NAMALWA (cell line): ENCODE data around the gene AGPAT3.

Experiments used
- DNase-seq: peaks from one replicate; pipeline ENCODE4 v3.0.0-alpha.2; 2015; ENCODE audit warnings: low spot score

Gene AGPAT3

GRCh38 chr21:43978060-43978459 lies 113.0 kb downstream of the AGPAT3 start:
- no peak for DNase-seq

- no peak for DNase-seq
Observed at GRCh38 chr21:43979654-43980053, 114.6 kb downstream of the AGPAT3 start.

GRCh38 chr21:43981151-43981870 lies 116.3 kb downstream of the AGPAT3 start:
- no peak for DNase-seq

GRCh38 chr21:43981871-43982210 lies 116.8 kb downstream of the AGPAT3 start:
- DNase-seq = no peak

DNA sequence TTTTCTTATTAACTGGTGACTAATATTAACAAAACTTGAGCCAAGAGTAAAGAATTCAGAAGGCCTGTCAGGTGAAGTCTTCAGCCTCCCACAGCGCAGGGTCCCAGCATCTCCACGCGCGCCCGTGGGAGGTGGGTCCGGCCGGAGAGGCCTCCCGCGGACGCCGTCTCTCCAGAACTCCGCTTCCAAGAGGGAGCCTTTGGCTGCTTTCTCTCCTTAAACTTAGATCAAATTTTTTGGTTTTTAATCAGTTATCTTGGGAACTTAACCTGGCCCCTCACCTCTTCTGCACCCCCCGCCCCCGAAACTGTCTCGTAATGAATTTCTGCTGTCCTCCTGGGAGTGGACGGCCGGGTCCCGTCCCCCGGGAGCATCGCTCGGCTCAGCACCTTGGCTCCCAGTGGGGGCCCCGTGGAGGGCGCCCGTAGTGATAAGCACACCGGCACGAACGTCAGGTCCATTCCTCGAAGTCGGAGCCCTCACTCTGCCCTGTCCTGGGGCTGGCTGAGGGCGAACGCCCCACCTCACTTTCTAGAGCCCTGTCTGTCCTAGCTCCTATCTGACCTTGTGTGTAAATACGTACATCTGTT lies 117.6 kb downstream of the AGPAT3 start:
- DNase-seq = no peak

- DNase-seq = no peak
Observed at GRCh38 chr21:43983390-43983789, 118.4 kb downstream of the AGPAT3 start.

DNA sequence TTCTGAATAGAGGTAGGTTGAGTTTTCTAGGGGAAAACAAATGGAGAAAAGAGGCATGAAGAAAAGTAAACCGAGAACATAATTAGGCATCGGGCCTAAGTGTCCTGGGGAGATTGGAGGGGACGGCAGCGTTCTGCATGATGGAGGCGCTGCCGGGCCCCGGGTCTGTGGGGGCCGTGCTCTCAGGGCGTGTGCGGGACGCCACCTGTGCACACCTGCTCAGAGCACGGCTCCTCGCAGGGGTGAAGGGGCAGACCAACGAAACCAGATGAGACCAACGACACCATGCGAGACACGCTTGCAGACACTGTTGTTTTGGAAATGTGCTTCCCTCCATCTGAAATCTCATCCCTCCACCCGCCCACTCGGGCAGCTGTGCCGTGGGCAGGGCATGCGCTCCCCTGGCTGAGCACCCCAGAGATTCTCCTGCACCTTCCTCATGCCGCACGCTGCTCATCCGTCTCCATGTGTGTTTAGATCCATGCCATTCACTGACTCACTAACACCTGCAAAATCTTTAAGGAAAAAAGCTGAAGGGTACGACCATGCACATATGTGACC lies 118.9 kb downstream of the AGPAT3 start:
- DNase-seq = no peak

DNA sequence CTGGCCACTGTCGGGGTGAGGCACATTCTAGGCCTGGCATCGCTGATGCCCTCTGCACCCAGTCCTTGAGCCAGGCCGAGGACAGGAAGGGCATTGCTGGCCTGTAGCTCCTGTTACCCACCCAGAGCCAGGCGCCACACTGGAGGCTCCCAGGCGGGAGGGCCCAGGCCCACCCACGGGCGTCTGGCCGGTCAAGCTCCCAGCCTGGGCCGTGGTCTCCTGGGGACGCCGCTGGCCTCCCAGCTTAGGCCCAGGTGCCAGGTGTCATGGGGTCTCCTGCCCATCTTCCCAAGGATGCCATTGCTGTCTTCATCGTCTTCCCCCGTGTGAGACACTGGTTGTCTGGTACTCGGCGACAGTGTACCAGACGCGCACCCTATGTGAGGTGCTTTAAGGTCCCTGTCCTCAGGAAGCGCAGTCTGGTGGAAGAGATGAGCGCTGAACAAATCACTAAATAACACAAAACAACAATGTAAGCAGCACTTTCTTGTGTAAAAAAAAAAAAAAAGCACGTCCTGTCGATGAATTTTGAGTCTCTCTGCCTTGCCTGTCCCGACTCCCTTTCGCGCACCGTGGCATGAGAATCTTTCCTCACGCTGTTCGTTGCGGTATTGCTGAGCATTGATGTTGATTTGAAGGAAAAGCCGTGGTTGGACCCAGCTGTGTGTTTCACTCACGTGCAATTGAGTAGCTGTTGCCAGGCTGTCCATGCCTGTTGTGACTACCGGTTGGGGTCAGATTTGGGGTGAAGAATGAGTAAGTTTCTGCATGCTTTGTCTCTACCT lies 120.1 kb downstream of the AGPAT3 start:
- no peak for DNase-seq

- DNase-seq = no peak
Observed at GRCh38 chr21:43985690-43986251, 120.7 kb downstream of the AGPAT3 start.

DNA sequence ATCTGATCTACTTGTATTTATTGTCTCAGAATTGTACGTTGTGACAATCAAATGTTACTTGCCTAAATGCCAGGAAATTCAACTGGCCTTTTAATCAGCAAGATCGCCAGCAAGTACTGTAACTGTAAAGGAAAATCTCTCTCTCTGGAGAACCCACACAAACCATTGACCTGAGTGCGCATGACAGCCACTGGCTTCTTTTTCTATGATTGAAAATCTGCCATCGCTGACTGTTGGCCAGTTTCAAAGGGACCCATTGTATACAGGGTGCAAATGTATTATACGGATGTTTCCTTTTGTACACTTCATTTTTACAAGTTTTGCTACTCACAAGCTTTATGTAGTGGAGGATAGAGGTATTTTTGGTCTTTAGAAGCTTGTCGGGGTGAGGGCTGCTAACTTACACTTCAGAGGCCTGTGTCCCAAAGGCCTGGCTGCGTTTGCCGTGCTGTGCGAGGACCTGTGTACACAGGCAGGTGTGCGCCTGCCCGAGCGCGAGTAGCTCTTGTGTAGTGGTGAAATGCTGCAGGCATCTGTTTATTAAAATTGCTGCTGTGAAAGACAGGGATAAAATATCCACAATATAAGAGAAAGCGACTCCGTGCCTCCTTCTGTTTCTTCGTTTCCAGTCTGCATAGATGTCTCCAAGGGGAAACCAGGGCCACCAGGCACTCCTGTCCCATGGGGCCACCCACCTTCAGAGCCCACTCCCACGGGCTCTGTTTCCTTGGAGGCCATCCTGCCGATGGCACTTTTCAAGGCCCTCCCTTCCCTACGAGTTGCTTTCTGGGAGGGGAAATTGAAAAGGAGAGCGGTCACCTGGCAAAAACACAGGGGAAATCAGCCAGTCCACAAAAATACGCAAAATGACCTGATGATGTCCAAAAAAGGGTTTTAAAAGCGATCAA lies 121.8 kb downstream of the AGPAT3 start:
- DNase-seq = no peak

- no peak for DNase-seq
Observed at GRCh38 chr21:43987509-43987908, 122.5 kb downstream of the AGPAT3 start.

- DNase-seq = no peak
Observed at GRCh38 chr21:43988016-43988415, 123.0 kb downstream of the AGPAT3 start.

DNA sequence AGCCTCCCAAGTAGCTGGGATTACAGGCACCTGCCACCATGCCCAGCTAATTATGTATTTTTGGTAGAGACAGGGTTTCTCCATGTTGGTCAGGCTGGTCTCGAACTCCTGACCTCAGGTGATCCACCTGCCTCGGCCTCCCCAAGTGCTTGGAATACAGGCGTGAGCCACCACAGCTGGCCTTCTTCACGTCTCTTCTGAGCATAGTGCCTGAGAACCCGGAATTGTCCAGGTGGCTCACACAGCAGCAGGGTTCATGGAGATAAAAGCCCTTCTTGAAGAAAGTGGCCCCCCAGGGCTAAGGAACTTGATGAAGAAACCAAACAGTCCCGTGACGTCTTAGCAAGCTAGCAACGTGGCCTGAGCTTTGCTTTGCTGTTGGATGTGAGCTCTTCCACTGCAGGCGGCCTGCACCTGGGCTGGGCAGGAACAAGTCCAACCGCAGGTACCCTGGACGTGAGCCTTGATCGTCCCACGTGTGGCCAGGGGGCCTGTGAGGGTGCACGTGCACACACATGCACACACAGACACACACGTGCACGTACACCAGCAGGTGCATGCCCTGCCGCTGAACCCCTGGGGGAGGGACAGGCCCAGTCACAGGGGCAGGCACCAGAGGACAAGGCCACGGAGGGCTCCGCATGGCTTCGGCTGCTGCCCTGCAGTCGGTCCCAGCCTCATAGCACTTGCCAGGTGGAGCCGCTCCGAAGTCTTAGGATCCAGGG lies 123.6 kb downstream of the AGPAT3 start:
- DNase-seq = no peak

- no peak for DNase-seq
Observed at GRCh38 chr21:43989401-43989800, 124.4 kb downstream of the AGPAT3 start.

GRCh38 chr21:43991447-43991991 lies 126.5 kb downstream of the AGPAT3 start:
- DNase-seq = no peak

- DNase-seq = no peak
Observed at GRCh38 chr21:43992121-43992520, 127.1 kb downstream of the AGPAT3 start.

DNA sequence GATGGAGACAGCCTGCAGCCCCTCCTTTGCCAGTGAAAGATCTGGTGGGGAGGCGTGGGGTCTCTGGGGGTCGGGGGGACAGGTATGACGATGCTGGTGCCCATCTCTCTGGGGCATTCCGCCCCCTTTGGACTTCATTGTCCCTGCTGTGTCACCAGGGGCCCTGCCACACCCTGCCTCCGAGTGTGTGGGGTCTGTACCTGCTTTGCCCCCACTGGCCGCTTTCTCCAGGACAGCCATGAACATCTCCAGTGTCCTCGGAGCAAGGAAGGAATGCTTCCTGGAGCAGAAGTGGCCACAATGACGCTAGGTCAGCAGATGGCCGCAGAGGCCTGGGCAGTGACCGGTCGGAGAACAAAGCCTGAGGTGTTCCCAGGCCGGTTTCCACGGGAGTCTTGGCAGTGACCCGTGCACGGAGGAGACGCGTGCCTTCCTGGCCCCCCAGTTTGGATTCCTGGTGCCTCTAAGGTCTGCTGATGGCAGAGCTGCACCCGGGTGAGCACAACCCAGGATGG lies 128.5 kb downstream of the AGPAT3 start:
- no peak for DNase-seq

GRCh38 chr21:43994085-43994484 lies 129.1 kb downstream of the AGPAT3 start:
- no peak for DNase-seq

- DNase-seq = no peak
Observed at GRCh38 chr21:43994646-43995045, 129.6 kb downstream of the AGPAT3 start.

DNA sequence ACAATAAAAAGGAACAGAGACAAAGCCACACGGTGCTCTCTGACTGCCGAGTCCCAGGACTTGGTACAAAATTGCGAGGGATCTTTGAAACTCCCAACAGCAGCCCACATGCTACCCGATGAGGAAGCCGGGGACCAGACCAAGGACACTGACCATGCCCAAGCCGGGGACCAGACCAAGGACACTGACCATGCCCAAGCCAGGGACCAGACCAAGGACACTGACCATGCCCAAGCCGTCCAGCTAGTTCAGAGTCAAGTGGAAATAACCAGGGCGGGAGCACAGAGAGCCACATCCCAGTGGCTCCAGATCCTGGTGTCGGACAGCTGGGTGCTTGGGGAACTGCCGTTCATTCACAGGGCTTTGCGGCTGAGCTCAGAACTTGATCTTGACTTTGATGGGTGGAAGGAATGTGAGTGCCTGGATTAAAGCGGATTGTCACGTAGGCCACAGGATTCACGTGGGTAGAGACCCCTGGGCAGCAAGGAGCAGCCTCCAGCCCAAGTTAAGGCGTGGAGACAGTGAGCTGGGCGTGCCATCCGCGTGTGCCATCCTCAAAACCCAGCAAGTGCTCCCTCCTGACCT lies 130.6 kb downstream of the AGPAT3 start:
- no peak for DNase-seq
